Smooth muscle cell of the brain vasculature (primary cell): ENCODE results near the gene CEP68.
"Not testable (repeated sequence)": the region's sequence is repeated elsewhere in the genome, so short reads cannot be mapped to it uniquely, and the experiment has no call there.

Experiments
- DNase-seq: peaks from one replicate; pipeline ENCODE4 v3.0.0-alpha.2; 2012; ENCODE audit warnings: low read depth, low spot score

Gene CEP68

DNA sequence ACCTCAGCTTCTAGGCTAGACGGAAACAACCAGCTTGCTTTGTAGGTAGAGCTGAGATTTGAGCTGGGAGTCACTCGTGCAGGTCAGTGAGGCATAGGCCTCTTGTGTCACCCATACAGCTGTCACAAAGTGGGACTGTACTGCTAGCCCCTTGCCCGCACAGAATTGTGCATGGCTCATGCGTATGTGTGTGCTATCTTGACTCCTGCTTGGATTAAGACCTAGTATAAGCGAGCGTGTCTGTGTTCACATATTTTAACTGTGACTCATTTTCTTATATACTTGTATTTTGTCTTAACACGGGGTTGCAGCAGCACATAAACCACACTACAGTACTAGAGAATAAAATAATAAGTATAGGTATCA is 20.1 kb downstream of the CEP68 start:
- DNase-seq = no peak

DNA sequence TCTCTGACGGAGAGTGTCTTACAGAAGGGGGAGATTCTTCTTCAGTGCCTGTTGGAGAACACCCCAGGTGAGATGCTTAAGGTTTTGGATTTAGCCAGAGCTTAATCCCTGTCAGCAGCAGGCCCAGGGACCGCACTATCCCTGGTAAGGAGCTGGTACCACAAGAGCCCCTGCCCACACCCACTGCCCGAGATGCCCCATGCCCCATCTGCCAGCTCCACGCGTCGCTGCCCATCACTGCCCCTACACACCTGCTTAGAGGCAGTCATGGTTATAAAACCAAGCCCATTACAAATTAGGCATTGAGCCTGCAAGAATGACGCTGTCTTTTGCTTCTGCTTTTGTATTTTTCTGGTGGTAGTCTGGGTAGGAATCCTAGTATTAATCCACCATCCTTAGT is 21.7 kb downstream of the CEP68 start:
- DNase-seq = no peak

DNA sequence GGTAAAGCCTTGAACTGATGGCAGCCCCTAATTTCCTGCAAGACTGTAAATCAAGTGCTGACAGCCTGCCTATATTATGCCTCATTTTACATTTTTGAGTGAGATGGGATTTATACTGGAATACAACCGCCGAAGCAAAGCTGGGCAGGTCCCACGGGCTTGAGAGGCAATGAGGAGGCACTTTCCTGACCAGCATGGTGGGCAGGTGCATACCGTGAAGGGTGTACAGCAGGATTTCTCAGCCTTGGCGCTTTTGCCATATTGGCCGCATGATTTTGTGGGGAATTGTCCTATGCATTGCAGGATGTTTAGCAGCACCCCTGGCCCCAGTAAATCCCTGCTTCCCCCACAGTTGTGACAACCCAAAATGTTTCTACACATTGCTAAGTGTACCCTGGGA is 22.8 kb downstream of the CEP68 start:
- DNase-seq = no peak

DNA sequence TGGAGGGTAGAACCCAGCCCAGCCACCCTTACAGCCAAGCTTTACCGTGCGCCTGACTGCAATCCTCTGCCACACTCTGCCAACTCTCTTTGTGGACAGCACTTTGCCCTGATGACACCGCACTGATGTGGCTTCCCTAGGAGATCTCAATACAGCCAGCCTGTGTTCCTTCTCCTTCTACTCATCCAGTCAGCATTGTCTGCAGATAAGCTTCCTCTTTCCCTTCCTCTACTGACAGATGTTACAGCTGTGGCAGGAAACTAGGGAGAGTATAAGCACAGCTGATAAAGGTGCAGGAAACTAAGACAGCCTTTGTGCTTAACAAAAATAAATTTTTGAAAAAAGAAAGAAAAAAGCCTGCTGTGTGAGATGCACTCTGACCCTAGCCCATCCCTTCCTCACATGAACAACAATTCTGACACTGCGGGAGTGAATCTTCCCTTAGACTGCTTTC is 25.0 kb downstream of the CEP68 start:
- DNase-seq = no peak

DNA sequence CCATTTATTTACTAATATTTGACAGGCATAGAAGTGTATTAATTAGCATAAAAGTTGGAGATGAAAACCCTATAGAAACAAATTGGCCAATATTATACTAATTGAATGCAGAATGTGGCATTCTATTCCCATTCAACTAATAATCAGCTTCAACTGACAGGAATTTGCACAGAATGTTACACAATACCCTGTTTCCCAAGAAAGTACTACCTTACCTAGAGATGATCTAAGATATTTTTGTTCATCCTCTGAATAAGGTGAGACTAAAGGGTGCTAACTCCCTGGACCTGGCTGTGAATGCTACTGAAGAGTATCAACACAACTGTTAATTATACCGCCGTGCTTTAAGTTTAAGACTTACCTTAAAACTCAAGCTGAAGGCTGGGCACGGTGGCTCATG is 28.9 kb downstream of the CEP68 start:
- no peak for DNase-seq

DNA sequence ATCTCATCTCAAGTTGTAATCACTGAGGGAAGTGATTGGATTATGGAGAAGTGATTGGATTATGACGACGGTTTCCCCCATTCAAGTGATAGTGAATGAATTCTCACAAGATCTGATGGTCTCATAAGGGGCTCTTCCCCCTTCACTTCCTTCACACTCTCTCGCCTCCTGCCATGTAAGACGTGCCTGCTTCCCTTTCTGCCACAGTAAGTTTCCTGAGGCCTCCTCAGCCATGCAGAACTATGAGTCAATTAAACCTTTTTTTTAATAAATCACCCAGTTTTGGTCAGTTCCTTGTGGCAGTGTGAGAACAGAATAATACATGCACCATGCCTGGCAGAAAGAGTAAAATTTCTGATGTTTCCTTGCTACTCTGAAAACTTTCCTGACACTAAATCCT is 36.6 kb downstream of the CEP68 start:
- DNase-seq = no peak

DNA sequence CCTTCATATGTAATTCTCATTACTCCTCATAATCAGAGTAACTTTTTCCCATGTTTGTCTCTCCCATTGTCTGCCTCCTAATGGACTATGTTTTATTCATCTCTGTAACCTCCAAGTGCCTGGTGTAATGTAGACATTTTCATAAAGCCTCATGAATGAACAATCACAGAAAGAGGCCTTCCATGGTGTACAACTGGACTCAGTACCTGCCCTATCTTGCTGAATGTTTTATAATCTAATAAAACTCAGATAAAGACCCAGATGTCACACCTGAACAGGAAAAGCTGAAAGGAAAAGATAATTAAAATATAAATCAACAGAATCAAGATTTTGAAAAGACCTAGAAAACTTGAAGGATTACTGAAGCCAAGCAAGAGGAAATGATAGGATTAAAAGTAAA is 37.0 kb downstream of the CEP68 start:
- DNase-seq = no peak

DNA sequence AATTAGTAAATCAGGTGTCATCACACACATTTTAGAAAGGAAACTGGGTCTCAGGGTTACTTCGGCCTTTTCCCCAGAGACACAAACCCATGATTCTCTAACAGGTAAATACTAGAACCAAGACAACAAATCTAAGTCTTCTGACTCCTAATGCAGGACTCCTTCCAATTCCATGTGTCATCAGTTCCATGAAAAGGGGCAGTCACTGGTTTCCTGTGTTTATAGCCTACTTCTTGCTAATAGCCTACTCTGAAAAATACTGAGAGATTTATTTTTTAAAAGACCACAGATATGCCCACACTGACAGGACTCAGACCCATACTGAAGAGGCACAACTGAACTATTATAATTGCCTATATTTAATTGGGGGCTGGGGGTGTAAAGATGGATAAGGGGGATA is 40.7 kb downstream of the CEP68 start:
- DNase-seq = no peak

DNA sequence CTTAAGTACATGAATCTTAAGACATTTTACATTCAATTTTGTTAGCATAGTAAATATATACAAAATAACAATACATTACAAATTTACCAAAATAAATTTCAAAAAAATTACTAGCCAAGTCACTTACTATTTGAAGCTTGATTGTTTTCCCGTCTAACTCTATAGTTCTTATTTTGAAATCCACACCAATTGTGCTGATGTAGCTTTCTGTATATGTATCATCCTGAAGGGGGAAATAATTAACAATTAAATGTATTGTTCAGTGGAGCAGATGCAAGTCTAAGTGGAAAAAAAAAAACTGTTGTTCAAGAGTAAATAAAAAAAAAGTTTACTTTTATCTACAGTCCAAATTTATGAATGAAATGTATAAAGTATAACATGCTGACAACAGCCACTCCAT is 41.6 kb downstream of the CEP68 start:
- DNase-seq = no peak

DNA sequence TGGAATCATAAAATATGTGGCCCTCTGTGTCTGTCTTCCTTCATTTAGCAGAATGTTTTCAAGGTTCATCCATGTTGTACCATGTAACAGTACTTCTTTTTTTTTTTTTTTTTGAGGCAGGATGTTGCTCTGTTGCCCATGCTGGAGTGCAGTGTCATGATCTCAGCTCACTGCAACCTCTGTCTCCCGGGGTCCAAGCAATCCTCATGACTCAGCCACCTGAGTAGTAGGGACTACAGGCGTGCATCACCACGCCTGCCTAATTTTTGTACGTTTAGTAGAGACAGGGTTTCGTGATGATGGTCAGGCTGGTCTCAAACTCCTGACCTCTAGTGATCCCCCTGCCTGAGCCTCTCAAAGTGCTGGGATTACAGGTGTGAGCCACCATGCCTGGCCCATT is 42.5 kb downstream of the CEP68 start:
- no peak for DNase-seq

DNA sequence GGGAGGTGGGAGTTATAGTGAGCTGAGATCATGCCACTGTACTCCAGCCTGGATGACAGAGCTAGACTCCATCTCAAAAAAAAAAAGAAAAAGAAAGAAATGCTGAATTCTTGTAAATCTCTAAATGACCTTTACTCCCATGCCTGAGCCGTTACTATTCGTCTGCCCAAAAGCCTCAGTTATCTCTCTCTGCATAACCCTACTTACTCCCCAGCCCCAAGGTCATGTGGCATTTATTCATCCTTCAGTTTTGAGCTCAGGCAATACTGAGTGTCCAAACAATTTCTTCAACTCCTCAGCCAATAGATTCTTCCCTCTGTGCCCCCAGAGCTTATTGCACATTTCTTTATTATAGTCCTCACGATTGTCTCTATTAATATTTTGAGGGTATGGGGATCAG is 44.9 kb downstream of the CEP68 start:
- no peak for DNase-seq

DNA sequence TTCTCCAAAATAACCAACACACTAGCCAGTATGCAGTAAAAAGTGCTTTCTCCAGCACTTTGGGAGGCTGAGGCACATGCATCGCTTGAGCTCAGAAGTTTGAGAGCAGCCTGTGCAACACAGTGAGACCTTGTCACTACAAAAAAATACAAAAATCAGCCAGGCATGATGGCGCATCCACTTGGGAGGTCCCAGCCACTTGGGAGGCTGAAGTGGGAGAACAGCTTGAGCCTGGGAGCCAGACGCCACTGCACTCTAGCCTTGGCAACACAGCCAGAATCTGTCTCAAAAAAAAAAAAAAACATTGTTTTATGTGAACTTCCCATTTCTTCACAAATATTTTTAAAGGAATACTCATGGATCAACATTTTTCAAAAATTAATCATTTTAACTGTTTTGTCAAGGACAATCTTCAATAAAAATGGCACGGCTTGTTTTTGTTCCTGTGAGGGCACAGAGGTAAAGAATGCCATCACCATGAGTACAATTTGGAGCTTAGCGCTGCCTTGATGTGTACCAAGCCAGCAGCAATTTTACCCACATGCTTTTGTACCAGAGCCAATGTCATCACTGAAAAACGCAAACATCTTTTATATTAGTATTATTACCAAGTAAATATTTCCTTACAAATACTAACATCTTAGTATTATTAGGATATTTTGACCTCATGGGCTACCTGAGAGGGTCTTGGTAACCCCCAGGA is 46.9 kb downstream of the CEP68 start:
- no peak for DNase-seq

DNA sequence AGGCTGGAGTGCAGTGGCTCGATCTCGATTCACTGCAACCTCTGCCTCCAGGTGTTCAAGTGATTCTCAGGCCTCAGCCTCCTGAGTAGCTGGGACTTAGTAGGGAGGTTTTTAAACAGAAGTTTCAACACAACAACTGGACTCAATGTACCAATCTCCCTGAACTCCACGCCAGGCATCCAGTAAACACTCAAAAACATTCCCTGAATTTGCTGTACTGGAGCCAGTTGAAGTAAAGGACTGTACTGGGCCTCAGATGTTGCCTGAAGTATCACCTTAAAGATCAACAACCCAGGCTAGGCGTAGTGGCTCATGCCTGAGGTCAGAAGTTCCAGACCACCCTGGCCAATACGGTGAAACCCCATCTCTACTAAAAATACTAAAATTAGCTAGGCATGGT is 51.3 kb downstream of the CEP68 start:
- DNase-seq = no peak

DNA sequence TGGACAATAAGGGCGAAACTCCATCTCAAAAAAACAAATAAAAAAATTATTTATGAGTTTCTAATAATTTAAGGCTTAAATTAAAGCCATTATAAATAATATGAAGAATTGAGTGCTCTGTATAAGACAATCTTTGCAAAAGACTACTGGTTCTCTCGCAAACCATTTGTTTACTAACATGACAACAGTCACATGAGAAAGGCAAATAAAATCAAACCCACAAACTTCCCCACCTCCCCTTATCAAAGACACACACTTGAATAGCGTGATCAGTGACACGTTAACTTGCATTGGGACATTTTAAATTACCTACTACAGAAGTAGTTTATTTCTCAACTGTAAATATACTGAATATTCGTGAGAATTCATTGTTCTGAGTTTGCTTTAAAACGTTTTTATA is 52.6 kb downstream of the CEP68 start:
- DNase-seq = no peak

DNA sequence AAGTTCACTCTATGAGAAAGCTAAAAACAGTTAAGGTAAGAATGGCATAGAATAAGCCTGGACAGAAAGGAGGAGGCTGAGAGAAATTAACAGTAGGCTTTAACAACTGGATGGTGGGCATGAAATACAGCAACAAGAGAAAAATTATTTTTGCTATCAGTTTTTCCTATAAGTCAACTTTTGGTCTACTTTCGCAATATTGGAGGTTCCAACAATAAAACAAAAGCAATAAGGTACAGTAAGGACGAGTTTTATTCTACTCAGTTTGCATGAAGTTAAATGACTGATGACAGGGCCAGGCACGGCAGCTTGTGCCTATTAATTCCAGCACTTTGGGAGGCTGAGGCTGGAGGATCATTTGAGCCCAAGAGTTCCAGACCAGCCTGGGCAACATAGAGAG is 56.4 kb downstream of the CEP68 start:
- no peak for DNase-seq

DNA sequence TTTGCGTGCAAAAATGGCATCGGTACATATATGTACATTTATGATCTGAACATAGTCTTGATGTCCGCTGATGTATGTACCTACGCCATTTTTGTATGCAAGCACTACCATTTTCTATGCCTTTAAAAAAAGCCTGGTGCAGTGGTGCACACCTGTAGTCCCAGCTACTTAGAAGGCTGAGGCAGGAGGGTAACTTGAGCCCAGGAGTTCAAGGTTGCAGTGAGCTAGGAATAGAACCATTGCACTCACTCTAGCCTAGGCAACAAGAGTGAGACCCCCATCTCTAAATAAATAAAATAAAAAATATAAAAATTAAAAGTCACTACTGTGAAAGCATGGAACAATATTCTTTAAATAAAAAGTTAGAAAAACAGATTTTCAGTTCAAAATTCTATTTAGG is 57.0 kb downstream of the CEP68 start:
- DNase-seq = no peak

DNA sequence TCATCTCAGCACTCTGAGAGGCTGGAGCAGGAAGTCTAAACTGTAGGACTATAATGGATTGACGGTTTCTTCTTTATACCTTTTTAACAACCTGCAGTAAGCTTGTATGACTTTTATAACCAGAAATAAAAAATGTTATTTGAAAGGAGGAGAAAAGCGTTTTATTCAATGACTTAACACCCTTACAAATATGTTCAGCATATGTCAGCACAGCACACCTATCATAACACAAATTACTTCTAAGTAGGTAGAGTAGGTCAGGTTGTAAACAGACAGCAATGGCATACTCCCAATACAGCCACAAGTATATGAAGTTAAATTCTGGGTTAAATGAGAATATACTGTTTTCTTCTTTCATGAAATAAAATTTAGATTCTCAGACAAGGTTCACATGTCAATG is 57.6 kb downstream of the CEP68 start:
- no peak for DNase-seq

DNA sequence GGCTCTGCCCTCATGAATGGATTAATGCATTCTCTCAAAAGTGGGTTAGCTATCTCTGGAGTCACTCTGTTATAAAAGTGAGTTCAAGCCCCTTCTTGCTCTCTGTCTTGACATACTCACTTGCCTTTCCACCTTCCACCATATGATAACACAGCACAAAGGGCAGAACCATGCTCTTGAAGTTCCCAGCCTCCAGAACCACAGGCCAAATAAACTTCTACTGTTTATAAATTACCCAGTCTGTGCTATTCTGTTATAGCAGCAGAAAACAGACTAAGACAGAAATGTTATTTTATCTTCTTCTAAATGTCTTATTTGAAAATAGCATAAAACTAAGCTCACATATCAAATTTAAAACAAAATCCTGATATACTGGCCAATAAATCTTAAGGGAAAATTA is 58.7 kb downstream of the CEP68 start:
- DNase-seq = no peak

DNA sequence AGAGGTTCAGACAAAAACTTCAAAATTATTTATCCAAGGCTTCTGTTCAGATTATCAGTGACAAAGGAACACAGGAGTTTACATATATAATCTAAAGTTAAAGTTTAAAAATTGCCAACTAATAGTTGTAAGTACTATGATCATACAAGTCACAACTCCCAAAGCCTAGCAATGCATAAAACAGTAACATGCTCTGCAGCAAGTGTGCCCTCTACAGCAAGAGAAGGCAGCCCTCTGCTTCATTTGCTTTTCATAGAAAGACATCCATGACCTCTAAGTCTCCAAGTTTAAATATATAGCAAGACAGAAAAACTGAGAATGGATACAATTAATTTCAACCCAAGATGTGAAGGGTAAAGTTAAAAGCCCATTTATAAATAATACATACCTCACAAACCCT is 60.4 kb downstream of the CEP68 start:
- no peak for DNase-seq

DNA sequence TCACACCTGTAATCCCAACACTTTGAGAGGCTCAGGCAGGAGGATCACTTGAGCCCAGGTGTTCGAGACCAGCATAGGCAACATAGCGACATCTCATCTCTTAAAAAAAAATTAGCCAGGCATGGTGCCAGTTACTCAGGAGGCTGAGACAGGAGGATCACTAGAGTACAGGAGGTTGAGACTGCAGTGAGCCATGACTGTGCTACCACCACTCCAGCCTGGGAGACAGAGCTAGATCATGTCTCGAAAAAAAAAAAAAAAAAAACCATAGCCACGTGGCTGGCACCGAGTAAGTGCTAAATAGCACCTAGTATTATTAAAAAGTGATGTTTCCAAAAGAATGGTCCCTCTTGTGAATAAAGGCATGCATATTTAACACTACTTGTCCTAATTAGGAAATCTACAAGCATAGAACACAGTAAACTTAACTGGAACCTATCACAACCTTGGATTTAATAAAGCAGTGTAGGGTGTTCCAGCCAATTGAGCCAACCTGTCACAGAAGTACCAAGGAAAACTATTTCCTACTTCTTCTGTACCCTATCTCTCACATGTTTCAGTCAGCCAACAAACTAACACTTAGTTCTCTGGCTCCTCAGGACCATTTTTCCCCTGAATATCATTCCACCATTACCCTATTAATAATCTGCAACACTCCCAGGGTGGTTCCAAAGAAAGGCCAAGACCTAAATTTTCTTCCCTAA is 64.9 kb downstream of the CEP68 start:
- no peak for DNase-seq

DNA sequence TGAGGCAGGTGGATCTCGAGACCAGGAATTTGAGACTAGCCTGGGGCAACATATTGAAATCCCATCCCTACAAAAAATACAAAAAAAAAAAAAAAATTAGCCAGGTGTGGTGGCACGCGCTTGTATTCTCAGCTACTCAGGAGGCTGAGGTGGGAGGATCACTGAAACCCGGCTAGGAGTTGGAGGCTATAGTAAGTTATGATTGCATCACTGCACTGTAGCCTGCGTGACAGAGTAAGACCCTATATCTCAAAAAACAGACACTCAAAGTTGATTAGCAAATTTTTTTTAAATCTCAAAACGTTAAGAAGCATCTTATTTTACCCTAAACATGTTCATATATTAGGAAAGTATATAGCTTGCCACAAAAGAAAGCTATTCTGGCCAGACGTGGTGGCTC is 66.1 kb downstream of the CEP68 start:
- DNase-seq = no peak

DNA sequence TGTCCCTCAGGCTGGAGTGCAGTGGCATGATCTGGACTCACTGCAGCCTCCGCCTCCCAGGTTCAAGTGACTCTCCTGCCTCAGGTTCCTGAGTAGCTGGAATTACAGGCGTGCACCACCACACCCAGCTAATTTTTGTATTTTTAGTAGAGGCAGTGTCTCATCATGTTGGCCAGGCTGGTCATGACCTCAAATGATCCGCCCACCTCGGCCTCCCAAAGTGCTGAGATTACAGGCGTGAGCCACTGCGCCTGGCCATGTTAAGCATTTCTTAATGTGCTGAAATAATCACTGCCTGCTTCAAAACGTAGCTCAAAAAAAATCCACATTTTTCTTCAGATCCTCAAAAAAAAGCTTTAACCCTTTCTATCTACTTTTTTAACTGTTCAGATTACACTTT is 69.2 kb downstream of the CEP68 start:
- DNase-seq = not testable (repeated sequence)

DNA sequence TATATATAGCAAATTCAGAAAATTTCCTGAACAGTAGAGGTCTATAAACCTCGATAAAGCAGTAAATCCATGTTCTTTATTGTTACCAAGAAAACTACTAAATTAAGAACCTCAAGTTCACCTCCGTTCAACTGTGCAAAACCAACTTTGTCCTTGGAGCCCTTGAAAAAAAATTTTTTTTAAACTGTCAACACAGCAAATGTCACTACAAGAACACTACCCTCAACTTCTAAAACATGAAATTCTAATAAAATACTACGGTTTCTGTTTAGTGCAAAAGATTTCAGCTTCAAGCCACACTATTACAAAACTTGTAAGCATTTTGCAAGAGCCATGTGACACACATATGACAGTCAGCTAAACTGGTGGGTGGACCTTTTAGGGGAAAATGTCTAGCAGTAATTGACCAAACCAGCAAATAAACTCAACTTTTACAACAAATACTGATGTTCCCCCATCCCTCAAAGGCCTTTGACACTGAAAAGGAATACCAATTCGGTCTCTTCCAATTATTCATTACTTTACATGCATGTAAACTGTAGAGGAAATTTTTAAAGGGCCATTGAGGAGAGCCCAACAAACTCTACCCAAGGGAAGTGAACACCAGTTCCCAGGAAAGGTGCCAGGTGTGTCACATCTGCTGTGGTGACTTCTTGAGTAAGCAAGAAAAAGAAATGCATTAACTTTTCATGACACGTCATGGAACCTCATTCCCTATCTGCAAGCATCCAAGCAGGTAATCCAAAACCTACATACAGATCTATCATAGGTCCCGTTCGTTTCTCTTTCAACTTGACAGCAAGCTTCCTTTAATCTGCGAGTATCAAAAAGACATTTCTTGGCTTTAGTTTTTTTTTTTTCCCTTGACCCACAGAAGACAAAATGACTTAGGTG is 72.3 kb downstream of the CEP68 start:
- no peak for DNase-seq
